Esophagus muscularis mucosa (tissue), 4 donors: ENCODE data around the gene CHD3.

Source experiments
- EP300 ChIP-seq: sonication (generic); formaldehyde crosslinking; IDR thresholded peaks from one replicate; pipeline ENCODE4 v1.6.1; 2017; ENCODE audit warnings: antibody characterized with exemption
- POLR2A ChIP-seq: fragments of 450-650 bp; IDR thresholded peaks from one replicate; pipeline ENCODE4 v1.6.1; 2017; ENCODE audit warnings: antibody characterized with exemption, moderate library complexity, mild to moderate bottlenecking, low read depth
- POLR2AphosphoS5 ChIP-seq, 2 donors: sonication (generic); formaldehyde crosslinking; IDR thresholded peaks; one replicate each; pipeline ENCODE4 v1.6.1; 2017; ENCODE audit warnings: antibody characterized with exemption in 2 of 2
- TF ChIP-seq, protein P1 (sequence below), 3 experiments: fragments of 200-600 bp in 2 of 3; fragments of 450-650 bp in 1 of 3; sonication (generic) in 2 of 3; IDR thresholded peaks; one replicate each; pipeline ENCODE4 v1.5.1; 2017 to 2019; ENCODE audit warnings: antibody characterized with exemption in 3 of 3, mild to moderate bottlenecking in 2 of 3, moderate library complexity in 1 of 3

DNA sequence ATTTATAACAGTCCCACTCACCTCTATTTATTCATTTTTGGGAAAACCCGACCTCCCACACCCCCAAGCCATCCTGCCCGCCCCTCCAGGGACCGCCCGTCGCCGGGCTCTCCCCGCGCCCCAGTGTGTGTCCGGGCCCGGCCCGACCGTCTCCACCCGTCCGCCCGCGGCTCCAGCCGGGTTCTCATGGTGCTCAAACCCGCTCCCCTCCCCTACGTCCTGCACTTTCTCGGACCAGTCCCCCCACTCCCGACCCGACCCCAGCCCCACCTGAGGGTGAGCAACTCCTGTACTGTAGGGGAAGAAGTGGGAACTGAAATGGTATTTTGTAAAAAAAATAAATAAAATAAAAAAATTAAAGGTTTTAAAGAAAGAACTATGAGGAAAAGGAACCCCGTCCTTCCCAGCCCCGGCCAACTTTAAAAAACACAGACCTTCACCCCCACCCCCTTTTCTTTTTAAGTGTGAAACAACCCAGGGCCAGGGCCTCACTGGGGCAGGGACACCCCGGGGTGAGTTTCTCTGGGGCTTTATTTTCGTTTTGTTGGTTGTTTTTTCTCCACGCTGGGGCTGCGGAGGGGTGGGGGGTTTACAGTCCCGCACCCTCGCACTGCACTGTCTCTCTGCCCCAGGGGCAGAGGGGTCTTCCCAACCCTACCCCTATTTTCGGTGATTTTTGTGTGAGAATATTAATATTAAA is 34.4 kb upstream of the CHD3 start:
- TF ChIP-seq POLR2A (no peak), POLR2AphosphoS5 (IDR thresholded peaks at IDR 0.05) (no peak), EP300 (no peak)
- TF ChIP-seq, protein P1, sequence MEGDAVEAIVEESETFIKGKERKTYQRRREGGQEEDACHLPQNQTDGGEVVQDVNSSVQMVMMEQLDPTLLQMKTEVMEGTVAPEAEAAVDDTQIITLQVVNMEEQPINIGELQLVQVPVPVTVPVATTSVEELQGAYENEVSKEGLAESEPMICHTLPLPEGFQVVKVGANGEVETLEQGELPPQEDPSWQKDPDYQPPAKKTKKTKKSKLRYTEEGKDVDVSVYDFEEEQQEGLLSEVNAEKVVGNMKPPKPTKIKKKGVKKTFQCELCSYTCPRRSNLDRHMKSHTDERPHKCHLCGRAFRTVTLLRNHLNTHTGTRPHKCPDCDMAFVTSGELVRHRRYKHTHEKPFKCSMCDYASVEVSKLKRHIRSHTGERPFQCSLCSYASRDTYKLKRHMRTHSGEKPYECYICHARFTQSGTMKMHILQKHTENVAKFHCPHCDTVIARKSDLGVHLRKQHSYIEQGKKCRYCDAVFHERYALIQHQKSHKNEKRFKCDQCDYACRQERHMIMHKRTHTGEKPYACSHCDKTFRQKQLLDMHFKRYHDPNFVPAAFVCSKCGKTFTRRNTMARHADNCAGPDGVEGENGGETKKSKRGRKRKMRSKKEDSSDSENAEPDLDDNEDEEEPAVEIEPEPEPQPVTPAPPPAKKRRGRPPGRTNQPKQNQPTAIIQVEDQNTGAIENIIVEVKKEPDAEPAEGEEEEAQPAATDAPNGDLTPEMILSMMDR (IDR thresholded peaks at IDR 0.05), result no peak
